ENCODE data around the gene LRRC47. TPM values are rescaled to one million over a fixed set of nuclear protein-coding genes. Genes with fewer than 3 reads are reported as not detected.

Gene LRRC47
- total and polyA plus RNA-seq, 2 of the 13 experiments (the other 11 are each of a cell fraction or from before 2014, with no cell fraction given), result 18.3 to 52.5 TPM

GRCh38 chr1:3740752-3741151 lies 55.5 kb downstream of the LRRC47 start:
- no peak overlapping the region for H2AFZ ChIP-seq (ENCODE audit: low read length)
- H3K27ac ChIP-seq (ENCODE audit: extremely low read length, insufficient read depth, low read length), result no peak overlapping the region
- no peaks in the 10 kb centered on the region for H3K9me3 ChIP-seq (ENCODE audit: low read length)
- over 99% methylated on average over 10 of the region's 13 CpGs for WGBS (ENCODE audit: low lambda C conversion rate)
- H3K9ac ChIP-seq (ENCODE audit: insufficient read depth, low read depth, low read length), result no peak overlapping the region
- intact Hi-C loops (cut with micrococcal nuclease; ENCODE audit: unreplicated experiment), result no loop called here
- peaks cover 10 to 68% of the 10 kb centered on the region in 2 experiments for H3K36me3 ChIP-seq (replicated peaks in 1 of 2; ENCODE audit: control insufficient read depth in 1 of 2, insufficient read depth in 2 of 2, low read length in 2 of 2)
- FAIRE-seq (no peak), DNase-seq (ENCODE audit: low spot score) (no peak), ATAC-seq (no peak)
- H3K27me3 ChIP-seq (ENCODE audit: control insufficient read depth in 1 of 2, insufficient read depth in 2 of 2, low read length in 2 of 2), result no peaks in the 10 kb centered on the region
- CTCF ChIA-PET (ENCODE audit: low intra/inter-chr PET ratio, low total read pairs), result no interaction called here
- POLR2A ChIA-PET, result no interaction called here
- TF ChIP-seq SIN3A (IDR thresholded peaks at IDR 0.05; ENCODE audit: borderline replicate concordance, low read depth, low read length) (no peak), AGO2 (optimal IDR thresholded peaks at IDR 0.05; ENCODE audit: low read depth, low read length) (peak; percentile 20)
- TF ChIP-seq, protein P1, sequence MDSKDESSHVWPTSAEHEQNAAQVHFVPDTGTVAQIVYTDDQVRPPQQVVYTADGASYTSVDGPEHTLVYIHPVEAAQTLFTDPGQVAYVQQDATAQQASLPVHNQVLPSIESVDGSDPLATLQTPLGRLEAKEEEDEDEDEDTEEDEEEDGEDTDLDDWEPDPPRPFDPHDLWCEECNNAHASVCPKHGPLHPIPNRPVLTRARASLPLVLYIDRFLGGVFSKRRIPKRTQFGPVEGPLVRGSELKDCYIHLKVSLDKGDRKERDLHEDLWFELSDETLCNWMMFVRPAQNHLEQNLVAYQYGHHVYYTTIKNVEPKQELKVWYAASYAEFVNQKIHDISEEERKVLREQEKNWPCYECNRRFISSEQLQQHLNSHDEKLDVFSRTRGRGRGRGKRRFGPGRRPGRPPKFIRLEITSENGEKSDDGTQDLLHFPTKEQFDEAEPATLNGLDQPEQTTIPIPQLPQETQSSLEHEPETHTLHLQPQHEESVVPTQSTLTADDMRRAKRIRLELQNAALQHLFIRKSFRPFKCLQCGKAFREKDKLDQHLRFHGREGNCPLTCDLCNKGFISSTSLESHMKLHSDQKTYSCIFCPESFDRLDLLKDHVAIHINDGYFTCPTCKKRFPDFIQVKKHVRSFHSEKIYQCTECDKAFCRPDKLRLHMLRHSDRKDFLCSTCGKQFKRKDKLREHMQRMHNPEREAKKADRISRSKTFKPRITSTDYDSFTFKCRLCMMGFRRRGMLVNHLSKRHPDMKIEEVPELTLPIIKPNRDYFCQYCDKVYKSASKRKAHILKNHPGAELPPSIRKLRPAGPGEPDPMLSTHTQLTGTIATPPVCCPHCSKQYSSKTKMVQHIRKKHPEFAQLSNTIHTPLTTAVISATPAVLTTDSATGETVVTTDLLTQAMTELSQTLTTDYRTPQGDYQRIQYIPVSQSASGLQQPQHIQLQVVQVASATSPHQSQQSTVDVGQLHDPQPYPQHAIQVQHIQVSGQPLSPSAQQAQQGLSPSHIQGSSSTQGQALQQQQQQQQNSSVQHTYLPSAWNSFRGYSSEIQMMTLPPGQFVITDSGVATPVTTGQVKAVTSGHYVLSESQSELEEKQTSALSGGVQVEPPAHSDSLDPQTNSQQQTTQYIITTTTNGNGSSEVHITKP (CRISPR knock-in tag; IDR thresholded peaks at IDR 0.05; ENCODE audit: low read depth), result no peak
- no peak overlapping the region for H3K4me2 ChIP-seq (ENCODE audit: low read depth, low read length)
- in situ Hi-C loops (cut with HindIII; ENCODE audit: extremely low pct_ligation_motif_present, low pct_unique_long_range_greater_than_20kb), result no loop called here
- no TSS peak for BruUV-seq (replicated peaks)
- no peaks in the 10 kb centered on the region for H4K20me1 ChIP-seq (ENCODE audit: insufficient read depth, low read length)
- H3K4me1 ChIP-seq (ENCODE audit: insufficient read depth, low read length), result peaks cover 14% of the 10 kb centered on the region
- H3K4me3 ChIP-seq (replicated peaks in 1 of 3; ENCODE audit: insufficient read depth in 1 of 3, low read depth in 2 of 3, low read length in 3 of 3), result no peak overlapping the region
- no peaks in the 10 kb centered on the region for H3K79me2 ChIP-seq (ENCODE audit: insufficient read depth, low read length)

GRCh38 chr1:3740042-3740441 lies 56.3 kb downstream of the LRRC47 start:
- Histone ChIP-seq H2AFZ (ENCODE audit: low read length) (no peak overlapping the region), H3K4me1 (ENCODE audit: insufficient read depth, low read length) (peaks cover 7% of the 10 kb centered on the region), H3K27me3 (ENCODE audit: control insufficient read depth in 1 of 2, insufficient read depth in 2 of 2, low read length in 2 of 2) (no peaks in the 10 kb centered on the region), H3K4me3 (replicated peaks in 1 of 3; ENCODE audit: insufficient read depth in 1 of 3, low read depth in 2 of 3, low read length in 3 of 3) (no peak overlapping the region), H3K36me3 (replicated peaks in 1 of 2; ENCODE audit: control insufficient read depth in 1 of 2, insufficient read depth in 2 of 2, low read length in 2 of 2) (peaks cover 10 to 69% of the 10 kb centered on the region in 2 experiments), H3K9me3 (ENCODE audit: low read length) (no peaks in the 10 kb centered on the region), H3K4me2 (ENCODE audit: low read depth, low read length) (no peak overlapping the region), H3K27ac (ENCODE audit: extremely low read length, insufficient read depth, low read length) (no peak overlapping the region), H3K9ac (ENCODE audit: insufficient read depth, low read depth, low read length) (no peak overlapping the region), H3K79me2 (ENCODE audit: insufficient read depth, low read length) (no peaks in the 10 kb centered on the region), H4K20me1 (ENCODE audit: insufficient read depth, low read length) (no peaks in the 10 kb centered on the region)
- ChIA-PET POLR2A (no interaction called here), CTCF (ENCODE audit: low intra/inter-chr PET ratio, low total read pairs) (no interaction called here)
- WGBS (ENCODE audit: low lambda C conversion rate), result 98% methylated on average over 9 of the region's 9 CpGs
- no TSS peak for BruUV-seq (replicated peaks)
- in situ Hi-C loops (cut with HindIII; ENCODE audit: extremely low pct_ligation_motif_present, low pct_unique_long_range_greater_than_20kb) (no loop called here), intact Hi-C loops (cut with micrococcal nuclease; ENCODE audit: unreplicated experiment) (no loop called here)
- ATAC-seq, result no peak
- no peak for FAIRE-seq
- DNase-seq (ENCODE audit: low spot score), result no peak
- no peak for TF ChIP-seq ZNF552 (CRISPR knock-in tag; IDR thresholded peaks at IDR 0.05; ENCODE audit: borderline replicate concordance)
- no peak for TF ChIP-seq PLRG1 (conservative IDR thresholded peaks at IDR 0.05)
- no peak for TF ChIP-seq TMF1 (CRISPR knock-in tag; IDR thresholded peaks at IDR 0.05; ENCODE audit: low read depth)
- TF ChIP-seq ZNF160 (CRISPR knock-in tag; IDR thresholded peaks at IDR 0.05), result no peak
- TF ChIP-seq ZMYM4 (CRISPR knock-in tag; IDR thresholded peaks at IDR 0.05), result no peak
- TF ChIP-seq NFE2L2 (IDR thresholded peaks at IDR 0.05; ENCODE audit: low read length), result no peak
- no peak for TF ChIP-seq SRF (IDR thresholded peaks at IDR 0.05; ENCODE audit: low read depth, low read length)
- no peak for TF ChIP-seq ZNF44 (CRISPR knock-in tag; IDR thresholded peaks at IDR 0.05)
- no peak for TF ChIP-seq JUN (CRISPR knock-in tag; IDR thresholded peaks at IDR 0.05)
- TF ChIP-seq ZC3H13 (CRISPR knock-in tag; IDR thresholded peaks at IDR 0.05), result no peak
- TF ChIP-seq ZNF333 (CRISPR knock-in tag; IDR thresholded peaks at IDR 0.05; ENCODE audit: borderline replicate concordance), result no peak
- TF ChIP-seq HCFC1 (IDR thresholded peaks at IDR 0.05; ENCODE audit: low read depth, low read length), result no peak
- no peak for TF ChIP-seq HOXD1 (CRISPR knock-in tag; IDR thresholded peaks at IDR 0.05)
- no peak for TF ChIP-seq HDAC2 (CRISPR knock-in tag; IDR thresholded peaks at IDR 0.05)
- no peak for TF ChIP-seq DNMT1 (CRISPR knock-in tag; IDR thresholded peaks at IDR 0.05)
